NCI-H446 (cell line): ENCODE data around the gene TMCO6.
A peak's percentile ranks its signal among the peaks of the same experiment; 100 is the strongest.

Experiments used
- DNase-seq, 2 experiments: peaks; one replicate each; lab custom pipeline; 2025; lab: John Stamatoyannopoulos, UW

The TMCO6 gene

GRCh38 chr5:140673187-140673976 lies 34.1 kb downstream of the TMCO6 start, which contains the start of gene DND1:
TSS of gene DND1 (minus strand) at chr5:140673576. CDS start at chr5:140673542, 34 bp downstream.
- no peak for DNase-seq

GRCh38 chr5:140674211-140674610 lies 35.0 kb downstream of the TMCO6 start:
- no peak for DNase-seq

GRCh38 chr5:140674629-140675028 lies 35.4 kb downstream of the TMCO6 start:
- DNase-seq = no peak

GRCh38 chr5:140677947-140678346 lies 38.7 kb downstream of the TMCO6 start:
- DNase-seq = no peak

GRCh38 chr5:140678993-140679392 lies 39.7 kb downstream of the TMCO6 start:
- DNase-seq = no peak

- no peak for DNase-seq
Measured at GRCh38 chr5:140690376-140690932, 51.2 kb downstream of the TMCO6 start.

- peak; percentile 69 to 90 for DNase-seq
Measured at GRCh38 chr5:140690941-140691924, 52.0 kb downstream of the TMCO6 start, which contains the start of the genes HARS1 and HARS2. TSS of gene HARS1 (minus strand) at chr5:140691370. CDS start at chr5:140691304, 66 bp downstream. TSS of gene HARS2 (plus strand) at chr5:140691455. CDS start at chr5:140691649, 194 bp downstream.

- no peak for DNase-seq
Measured at GRCh38 chr5:140694276-140694675, 55.0 kb downstream of the TMCO6 start.
